ENCODE measurements around the gene CHD3.

DNA sequence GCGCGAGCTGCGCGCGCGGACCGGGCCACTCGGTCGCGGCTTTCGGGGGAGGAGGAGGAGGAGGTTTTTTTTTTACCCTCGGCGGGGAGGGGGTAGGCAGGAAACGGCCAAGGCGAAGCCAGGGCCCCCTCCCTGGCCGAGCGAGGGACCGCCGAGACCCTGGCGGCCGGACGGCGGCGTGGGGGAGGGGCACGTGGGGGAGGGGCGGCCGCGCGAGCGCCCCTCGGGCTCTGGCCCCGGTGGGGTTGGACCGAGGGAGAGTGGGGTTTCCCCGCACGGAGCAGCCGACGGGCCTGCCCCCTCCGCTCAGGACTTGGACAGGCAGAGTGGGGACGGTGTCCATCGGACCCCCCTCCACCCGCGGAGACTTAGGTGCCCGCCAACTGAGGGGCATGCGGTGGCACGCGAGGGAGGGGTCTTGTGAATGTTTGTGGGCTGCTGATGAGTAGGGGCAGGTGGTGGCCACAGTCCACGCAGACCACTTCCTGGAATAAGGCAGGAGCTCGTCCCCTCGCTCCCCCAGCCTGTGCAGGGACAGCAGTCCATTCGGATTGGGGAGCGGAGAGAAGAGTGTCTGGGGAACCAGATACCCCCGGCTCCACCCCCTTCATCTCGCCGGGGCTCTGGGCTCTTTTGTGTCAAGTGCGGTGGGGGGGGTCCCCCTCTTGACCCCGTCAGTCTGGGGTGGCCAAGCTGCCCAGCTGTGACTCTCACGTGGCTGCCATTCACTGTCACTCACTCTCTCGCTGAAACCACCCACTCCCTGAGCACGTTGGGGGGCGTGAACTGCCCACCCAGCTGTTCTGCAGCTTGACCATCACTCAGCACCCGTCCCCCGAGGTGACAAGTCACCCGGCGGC, 3.0 kb upstream of the CHD3 start:
- no peak for TF ChIP-seq CTCF (IDR thresholded peaks at IDR 0.05; ENCODE audit: low read length)
- TF ChIP-seq EZH2 (IDR thresholded peaks at IDR 0.05; ENCODE audit: borderline replicate concordance, low read length) = no peak

Measured in OCI-LY1 (cell line).